ENCODE results near the gene GALM. TPM values are rescaled to one million over a fixed set of nuclear protein-coding genes. Genes with fewer than 3 reads are reported as not detected.
"Not testable (repeated sequence)": the region's sequence is repeated elsewhere in the genome, so short reads cannot be mapped to it uniquely, and the experiment has no call there.

Gene GALM
- total RNA-seq, 1 donor from 2014 or later, result 2.9 TPM

GRCh38 chr2:38706846-38707345 is 41.0 kb downstream of the GALM start:
- FAIRE-seq (no peak), DNase-seq (ENCODE audit: low spot score in 2 of 2) (no peak)

DNA sequence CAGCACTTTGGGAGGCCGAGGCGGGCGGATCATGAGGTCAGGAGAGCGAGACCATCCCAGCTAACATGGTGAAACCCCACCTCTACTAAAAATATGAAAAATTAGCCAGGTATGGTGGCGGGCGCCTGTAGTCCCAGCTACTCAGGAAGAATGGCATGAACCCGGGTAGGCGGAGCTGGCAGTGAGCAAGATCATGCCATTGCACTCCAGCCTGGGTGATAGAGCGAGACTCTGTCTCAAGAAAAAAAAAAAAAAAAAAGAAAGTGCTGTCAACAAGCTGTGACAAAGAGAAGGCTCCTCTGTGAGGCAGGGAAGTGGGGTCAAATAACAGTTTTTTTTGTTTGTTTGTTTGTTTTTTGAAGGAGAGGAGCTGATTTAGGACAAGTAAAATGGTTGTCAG is 42.6 kb downstream of the GALM start:
- not testable (repeated sequence) for FAIRE-seq; DNase-seq (ENCODE audit: low spot score in 2 of 2)

DNA sequence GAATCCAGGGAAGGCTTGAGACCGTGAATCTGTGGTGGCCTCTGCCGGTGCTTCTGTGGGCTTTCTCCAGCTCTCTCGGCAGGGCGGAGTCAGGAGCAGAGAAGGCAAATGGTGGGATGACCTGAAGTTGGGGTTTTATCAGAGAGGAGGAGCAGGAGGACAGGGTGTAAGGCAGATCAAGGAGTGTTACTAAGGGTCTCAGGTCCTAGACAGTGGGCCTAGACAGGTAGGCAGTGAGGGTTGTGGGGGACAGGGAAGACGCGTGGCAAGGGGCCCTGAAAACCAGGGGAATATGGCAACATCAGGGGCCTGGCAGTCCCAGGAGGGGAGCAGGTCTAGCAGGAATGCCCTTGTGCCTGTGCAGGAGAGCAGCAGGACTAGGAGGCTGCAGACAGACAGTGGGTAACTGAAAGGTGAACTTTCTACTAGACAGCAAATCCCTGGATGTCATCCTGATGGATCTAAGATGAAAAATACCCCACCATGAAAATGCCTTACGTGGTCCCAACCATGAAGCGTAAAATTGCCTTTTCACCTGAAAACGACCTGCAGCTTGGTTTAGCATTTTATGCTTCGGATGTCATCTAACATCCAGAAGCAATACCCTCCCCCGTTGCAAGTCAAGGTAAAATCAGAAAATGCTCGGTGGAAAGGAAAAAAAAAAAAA is 43.1 kb downstream of the GALM start:
- FAIRE-seq (no peak), DNase-seq (ENCODE audit: low spot score in 2 of 2) (no peak)

GRCh38 chr2:38709567-38710194 is 43.8 kb downstream of the GALM start:
- FAIRE-seq, result no peak
- DNase-seq (ENCODE audit: low spot score in 2 of 2), result no peak

GRCh38 chr2:38711558-38711957 is 45.6 kb downstream of the GALM start:
- DNase-seq (ENCODE audit: low spot score in 2 of 2) (no peak), FAIRE-seq (no peak)

DNA sequence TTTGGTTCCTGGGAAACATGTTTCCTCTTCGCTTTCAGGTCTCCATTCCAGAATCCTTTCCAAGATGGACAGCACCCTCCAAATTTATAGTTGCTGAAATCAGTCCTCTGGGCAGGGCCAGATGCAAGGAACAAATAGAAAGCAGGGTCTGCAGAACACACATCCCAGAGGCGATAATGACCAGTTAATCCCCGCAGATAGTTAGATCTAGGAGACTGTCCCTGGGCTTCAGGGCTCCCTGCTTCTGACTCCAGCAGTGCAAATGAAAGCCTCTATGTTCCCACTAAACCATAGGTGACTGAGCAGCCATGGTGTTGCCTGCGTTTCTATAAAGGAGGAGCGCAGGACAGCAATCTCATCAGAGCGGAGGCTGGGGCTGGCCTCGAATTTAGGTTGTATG is 46.5 kb downstream of the GALM start:
- FAIRE-seq (no peak), DNase-seq (ENCODE audit: low spot score in 2 of 2) (no peak)

- FAIRE-seq (no peak), DNase-seq (ENCODE audit: low spot score in 2 of 2) (no peak)
These were observed 47.0 kb downstream of the GALM start for GRCh38 chr2:38712871-38713270.

DNA sequence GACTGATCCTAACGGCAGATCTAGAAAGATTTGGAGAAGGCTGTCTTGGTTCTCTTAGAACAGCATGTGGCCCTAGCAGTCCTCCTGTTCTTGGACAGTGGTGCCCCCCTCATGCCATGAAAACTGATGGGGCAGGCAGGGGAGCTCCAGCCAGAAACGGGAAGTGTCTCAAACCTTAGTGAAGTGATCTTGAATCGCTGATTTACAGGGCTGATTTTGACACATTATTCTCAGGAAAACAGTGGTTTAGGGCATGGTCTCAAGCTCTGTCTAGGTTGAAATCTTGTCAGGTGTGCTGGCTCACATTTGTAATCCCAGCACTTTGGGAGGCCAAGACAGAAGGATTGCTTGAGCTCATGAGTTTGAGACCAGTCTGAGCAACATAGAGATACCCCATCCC is 47.4 kb downstream of the GALM start:
- DNase-seq (ENCODE audit: low spot score in 2 of 2) (no peak), FAIRE-seq (no peak)

GRCh38 chr2:38714941-38715340 is 49.0 kb downstream of the GALM start:
- not testable (repeated sequence) for DNase-seq (ENCODE audit: low spot score in 2 of 2); FAIRE-seq

GRCh38 chr2:38716185-38716584 is 50.3 kb downstream of the GALM start:
- no peak for FAIRE-seq
- no peak for DNase-seq (ENCODE audit: low spot score in 2 of 2)

DNA sequence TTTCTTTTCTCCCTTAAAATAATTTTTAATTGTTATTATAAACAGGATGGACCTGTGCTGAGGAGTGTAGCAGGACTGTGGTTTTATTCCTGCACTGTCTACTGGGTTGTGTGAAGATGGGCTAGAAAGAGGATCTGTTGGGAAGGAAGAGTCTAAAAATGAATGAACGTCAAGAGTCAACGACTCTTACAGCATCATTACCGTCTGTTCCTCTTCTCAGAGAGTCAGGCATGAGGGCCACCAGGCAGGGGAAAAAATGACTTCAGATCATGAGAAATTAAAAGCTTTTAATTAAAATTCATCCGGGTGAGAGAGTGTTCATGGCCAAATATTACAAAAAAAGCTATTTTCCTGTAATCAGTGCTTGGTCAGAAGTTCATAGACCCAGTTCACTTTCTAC is 52.7 kb downstream of the GALM start:
- FAIRE-seq (no peak), DNase-seq (ENCODE audit: low spot score in 2 of 2) (no peak)

GRCh38 chr2:38719706-38720105 is 53.8 kb downstream of the GALM start:
- DNase-seq (ENCODE audit: low spot score in 2 of 2) (no peak), FAIRE-seq (no peak)

DNA sequence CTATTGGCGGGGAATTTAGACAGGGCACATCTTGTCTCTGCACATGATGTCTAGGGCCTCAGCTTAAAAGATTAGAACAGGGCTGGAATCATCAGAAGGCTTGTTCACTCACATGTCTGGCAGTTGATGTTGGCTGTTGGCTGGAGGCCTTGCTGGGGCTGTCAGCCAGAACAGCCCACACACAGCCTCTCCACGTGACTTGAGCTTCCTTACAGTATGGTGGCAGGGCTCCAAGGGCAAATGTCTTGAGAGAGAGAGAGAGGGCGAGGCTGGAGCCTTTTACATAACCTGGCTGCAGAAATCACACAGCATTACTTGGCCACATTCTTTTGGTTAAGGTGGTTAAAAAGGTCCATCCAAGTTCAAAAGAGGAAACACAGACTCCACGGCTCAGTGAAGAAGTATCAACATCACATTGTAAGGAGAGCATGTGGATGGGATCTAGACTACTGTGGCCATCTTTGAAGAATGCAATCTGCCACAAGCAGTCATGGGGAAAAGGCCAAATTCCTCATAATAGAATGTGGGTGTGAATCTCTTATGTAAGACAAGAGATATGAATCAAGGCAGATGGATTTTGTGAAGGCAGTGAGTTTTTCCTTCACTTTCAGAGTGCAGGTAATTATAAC is 54.8 kb downstream of the GALM start:
- FAIRE-seq (no peak), DNase-seq (ENCODE audit: low spot score in 2 of 2) (no peak)

GRCh38 chr2:38722271-38723061 is 56.6 kb downstream of the GALM start:
- FAIRE-seq, result no peak

DNA sequence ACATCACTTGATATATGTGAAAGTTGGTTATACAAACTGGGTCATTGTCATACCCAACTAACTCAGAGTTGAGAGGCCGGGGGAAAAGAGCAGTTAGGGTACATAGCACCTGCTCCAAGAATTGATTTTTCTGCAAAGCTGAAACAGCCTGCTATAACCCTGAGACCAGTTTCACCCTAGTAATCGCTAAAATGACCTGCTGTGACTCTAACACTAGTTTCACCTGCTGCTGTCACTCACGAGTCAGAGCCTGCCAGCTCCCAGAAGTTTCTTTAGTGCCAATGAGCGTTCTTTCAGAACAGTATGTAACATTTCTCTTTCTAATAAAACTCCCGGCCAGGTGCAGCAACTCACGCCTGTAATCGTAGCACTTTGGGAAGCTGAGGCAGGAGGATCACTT is 57.3 kb downstream of the GALM start:
- FAIRE-seq, result no peak
- no peak for DNase-seq (ENCODE audit: low spot score in 2 of 2)

More at GRCh38 chr2:38722271-38723061, 56.6 kb downstream of the GALM start:
- DNase-seq (ENCODE audit: low spot score in 2 of 2), result no peak

DNA sequence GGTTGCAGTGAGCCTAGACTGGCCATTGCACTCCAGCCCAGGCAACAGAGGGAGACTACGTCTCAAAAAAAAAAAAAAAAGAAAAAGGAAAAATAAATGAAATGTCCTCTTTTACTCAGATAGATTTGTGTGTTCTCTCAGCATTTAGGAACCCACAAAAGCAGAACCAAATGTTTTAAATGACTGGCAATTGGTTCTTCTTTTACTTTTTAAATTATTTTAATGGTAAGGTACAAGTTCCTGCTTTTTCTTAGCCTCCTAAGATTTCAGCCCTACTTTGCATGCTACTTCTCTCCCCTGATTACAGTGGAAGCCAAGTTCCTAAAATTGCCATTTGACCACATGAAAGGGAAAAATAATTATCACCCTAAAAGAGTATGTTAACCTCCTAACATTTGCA is 61.7 kb downstream of the GALM start:
- FAIRE-seq, result no peak
- DNase-seq (ENCODE audit: low spot score in 2 of 2), result no peak

DNA sequence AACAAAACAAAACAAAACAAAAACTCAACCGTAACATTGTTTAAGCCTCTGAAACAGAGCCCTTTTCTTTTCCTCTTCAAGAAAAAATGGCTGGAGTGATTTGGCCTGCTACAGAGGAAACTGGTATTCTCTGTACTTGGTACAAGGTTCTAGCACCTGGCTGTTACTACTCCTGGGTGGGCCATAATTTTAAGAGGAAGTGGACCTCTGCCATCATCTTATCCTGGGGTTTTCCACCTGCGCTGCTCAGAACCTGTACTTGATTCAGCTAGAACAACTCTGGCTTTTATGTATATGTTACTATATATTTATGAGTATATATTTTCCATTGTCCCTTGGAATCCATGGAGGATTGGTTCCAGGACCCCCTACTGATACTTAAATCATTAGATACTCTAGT is 62.8 kb downstream of the GALM start:
- no peak for FAIRE-seq
- DNase-seq (ENCODE audit: low spot score in 2 of 2), result no peak

DNA sequence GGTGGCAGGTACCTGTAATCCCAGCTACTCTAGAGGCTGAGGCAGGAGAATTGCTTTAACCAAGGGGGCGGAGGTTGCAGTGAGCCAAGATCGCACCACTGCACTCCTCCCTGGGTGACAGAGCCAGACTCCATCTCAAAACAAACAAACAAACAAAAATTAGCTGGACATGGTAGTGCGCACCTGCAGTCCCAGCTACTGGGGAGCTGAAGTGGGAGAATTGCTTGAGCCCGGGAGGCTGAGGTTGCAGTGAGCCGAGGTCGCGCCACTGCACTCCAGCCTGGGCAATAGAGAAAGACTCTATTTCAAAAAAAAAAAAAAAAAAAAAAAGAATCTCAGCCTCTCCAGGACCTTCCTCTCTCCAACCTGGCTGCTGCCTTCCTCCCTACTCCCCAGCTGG is 65.2 kb downstream of the GALM start:
- no peak for FAIRE-seq
- no peak for DNase-seq (ENCODE audit: low spot score in 2 of 2)

DNA sequence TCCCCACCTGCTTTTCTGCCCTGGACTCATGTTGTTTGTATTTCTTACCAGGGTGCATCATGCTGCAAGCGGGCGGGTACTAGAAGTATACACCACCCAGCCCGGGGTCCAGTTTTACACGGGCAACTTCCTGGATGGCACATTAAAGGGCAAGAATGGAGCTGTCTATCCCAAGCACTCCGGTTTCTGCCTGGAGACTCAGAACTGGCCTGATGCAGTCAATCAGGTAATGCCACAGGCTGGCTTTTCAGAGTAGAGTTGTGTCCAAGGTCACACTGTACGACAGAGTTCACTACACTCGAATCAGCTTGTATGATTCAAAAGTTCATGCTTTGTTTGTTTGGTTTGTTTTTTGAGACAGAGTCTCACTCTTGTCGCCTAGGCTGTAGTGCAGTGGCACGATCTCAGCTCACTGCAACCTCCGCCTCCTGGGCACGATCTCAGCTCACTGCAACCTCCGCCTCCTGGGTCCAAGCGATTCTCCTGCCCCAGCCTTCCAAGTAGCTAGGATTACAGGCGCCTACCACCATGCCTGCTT is 65.8 kb downstream of the GALM start:
- DNase-seq (ENCODE audit: low spot score in 2 of 2), result no peak
- FAIRE-seq, result no peak

DNA sequence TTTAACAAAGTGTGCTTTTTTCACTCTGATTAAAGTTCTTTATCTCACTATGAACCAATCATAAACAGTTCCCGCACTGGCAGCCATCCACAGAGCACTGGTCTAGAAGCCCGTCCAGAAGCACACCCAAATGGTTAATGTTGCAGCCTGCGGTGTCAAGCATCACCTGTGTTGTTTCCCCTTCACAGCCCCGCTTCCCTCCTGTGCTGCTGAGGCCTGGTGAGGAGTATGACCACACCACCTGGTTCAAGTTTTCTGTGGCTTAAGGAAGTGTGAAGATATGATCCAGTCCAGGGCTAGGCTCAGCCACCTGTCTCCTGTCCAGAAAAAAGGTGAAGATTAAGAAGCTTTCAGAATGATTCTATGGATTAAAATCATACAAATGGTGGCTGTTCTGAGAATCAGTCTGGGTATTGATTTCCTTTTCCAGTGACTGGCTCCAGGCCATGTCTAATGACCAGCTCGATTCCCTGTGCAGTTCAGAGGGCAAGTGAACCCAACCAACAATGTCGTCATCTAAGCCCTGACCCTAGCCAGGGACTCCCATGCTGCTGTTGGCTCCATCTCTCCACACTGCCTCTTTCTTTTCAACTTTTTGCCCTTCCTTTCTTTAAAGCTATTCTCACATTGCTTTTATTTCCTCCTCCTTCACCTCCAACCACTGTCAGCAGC is 67.5 kb downstream of the GALM start:
- FAIRE-seq (no peak), DNase-seq (ENCODE audit: low spot score in 2 of 2) (no peak)
